NCI-H2227 treated with DMSO at 0.1 percent for 48 hours (cell line): ENCODE data around the gene ZNF556.

ENCODE experiments used
- DNase-seq: peaks from one replicate; lab custom pipeline; 2025; lab: John Stamatoyannopoulos, UW

Gene ZNF556

DNA sequence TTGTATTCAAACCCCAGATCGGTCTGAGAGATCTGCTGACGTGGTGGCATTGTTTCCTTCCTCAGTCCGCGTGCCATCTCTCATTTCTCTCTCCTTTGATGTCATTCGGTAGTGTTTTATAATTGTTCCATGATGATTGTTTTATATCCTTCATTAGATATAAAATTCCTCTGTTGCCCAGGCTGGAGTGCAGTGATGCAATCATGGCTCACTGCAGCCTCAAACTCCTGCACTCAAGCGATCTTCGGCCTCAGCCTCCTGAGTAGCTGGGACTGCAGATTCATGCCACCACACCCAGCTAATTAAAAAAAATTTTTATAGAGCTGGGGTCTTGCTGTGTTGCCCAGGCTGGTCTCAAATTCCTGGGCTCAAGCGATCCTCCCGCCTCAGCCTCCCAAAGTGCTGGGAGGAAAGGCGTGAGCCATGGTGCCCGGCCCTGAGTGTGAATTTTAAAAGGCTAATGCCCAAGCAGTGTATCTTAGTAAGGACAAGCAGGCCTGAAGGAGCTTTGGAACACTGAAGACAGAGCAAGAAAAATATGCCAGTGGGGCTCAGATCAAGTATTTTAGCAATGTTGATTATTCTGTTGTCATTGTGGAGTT lies 38.9 kb downstream of the ZNF556 start:
- no peak for DNase-seq

DNA sequence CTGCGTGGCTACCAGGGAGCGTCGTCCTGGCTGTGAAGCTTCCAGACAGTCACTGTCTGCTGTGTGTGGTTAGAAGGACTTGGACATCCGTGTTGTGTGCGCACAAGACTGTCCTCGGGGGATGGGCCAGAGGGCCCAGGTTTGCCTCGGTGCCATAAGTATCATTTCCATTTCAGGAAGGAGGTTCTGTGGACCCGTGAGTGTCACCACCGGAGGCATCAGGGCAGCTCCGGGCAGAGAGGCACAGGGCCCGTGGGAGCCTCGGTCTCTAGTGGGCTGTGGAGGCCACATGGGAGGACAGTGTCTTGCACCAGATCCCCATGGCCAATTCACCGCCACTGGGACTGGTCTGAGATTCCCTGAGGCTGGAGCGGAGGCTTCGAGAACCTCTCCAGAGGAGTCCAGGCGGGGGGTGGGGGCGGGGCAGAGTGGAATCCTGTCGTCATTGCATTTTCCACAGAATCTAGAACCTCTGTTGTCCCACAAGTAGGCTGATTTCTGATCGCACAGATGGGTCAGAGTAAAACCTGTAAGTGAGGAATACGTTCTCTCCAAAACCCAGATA lies 39.6 kb downstream of the ZNF556 start:
- DNase-seq = no peak

DNA sequence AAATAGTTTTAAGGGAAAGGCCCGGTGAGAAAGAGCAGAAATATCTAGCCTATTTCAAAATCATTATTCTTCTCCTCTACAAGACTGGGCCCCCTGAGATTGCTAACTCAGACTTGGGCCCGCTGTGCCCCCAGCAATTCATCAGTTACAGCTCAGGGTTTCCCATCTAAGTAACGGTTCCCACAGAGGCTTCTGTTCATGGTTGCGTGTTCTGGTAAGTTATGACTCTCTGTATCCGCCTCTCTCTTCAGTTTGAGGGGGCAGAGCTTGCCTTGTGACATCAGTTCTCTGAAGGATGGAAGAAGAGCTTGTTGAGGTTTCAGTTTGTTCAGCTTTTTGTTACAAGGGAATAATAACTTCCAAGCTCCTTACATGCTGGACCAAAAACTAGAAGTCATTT lies 45.2 kb downstream of the ZNF556 start:
- no peak for DNase-seq

DNA sequence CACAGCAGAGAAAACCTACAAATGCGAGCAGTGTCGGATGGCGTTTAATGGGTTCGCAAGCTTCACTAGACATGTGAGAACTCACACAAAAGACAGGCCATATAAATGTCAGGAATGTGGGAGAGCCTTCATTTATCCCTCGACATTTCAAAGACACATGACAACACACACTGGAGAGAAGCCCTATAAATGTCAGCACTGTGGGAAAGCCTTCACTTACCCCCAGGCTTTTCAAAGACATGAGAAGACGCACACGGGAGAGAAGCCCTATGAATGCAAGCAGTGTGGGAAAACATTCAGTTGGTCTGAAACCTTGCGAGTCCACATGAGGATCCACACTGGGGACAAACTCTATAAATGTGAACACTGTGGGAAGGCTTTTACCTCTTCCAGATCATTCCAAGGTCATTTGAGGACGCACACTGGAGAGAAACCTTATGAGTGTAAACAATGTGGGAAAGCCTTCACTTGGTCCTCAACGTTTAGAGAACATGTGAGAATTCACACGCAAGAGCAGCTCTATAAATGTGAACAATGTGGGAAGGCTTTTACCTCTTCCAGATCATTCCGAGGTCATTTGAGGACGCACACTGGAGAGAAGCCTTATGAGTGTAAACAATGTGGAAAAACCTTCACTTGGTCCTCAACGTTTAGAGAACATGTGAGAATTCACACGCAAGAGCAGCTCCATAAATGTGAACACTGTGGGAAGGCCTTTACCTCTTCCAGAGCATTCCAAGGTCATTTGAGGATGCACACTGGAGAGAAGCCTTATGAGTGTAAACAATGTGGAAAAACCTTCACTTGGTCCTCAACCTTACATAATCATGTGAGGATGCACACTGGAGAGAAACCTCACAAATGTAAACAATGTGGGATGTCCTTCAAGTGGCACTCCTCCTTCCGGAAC lies 50.4 kb downstream of the ZNF556 start:
- no peak for DNase-seq

DNA sequence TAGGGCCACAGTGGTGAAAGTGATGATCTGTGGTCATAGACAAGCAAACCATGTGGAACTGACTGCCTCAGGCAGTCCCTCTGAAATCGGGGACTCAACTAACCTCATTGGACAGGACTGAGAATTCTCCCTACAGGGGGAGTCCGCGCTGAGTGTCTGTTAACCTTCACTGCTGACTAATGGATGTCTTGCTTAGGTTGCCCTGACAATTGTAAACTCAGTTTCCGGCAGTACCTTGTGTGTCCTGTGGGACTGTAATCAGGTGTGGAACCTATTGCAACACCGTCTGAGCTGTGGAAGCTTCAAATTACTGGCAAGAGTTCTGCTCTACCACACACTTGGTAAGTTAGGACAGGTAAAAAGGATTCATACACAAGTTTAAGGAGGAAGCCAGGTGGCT lies 55.9 kb downstream of the ZNF556 start:
- no peak for DNase-seq

DNA sequence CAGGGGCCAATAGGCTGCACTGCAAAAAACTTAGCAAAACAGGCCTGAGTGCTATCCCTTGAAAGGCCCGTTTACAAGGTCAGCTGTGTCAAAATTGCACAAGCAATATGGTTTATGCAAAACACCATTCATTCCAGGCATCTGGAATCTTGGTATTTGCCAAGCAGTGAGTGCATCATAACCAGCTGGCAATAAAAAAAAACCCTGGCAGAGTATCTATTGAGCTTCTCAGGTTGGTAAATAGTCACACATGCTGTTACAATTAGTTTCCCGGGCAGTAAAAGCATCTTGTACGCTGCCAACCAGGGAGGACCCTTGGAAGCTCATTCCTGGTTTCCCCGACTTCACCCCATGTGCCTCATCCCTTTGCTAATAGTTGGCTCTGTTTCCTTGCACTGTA lies 56.4 kb downstream of the ZNF556 start:
- no peak for DNase-seq

DNA sequence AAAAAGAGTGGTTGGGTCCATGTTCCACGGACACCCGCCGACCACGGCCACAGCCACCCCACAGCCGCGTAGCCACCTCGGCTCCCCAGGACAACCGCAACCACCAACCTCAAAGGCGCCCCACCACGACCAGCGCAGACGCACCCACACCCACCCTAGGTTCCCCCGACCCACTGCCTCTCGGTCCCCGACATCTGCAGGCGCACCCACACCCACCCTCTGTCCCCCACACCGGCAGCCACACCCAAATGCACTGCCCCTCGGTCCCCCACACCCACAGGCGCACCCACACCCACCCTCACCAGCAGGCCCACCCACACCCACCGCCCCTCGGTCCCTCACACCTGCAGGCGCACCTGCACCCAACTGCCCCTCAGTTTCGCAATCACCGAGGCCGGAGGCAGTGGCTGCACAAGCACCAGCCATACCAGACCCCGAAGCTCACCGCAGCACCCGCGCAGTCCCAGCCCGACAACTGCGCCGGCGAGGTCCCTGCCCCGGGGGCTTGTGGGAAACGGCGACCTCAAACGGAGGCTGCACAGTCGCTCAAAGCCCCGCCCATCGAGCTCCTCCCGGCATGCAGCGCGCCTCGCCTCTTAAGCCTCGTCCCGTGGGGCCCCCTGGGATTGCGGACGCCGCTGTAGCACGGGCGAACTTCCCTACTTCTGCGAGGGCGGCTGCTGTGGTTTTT lies 59.4 kb downstream of the ZNF556 start:
- no peak for DNase-seq

DNA sequence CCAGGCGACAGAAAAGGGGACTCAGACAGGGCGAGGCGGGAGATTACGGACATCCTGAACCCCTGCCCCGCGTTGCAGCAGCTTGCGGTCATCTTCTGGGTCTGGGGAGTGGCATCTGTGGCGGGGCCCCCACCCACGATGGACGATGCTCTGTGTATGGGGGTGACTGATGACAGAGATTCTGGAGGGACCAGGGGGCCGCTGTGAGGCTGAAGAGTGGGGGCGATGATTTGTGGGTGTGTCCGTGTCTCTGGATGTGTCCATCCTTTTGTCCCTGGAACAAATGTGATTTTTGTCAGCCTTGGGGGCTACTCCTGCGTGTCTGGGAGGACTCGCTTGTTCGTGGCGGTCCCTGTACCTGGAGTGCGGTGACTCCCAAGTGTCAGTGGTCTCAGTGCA lies 59.9 kb downstream of the ZNF556 start:
- no peak for DNase-seq
